K562 (cell line): ENCODE data around the gene SMIM41. TPM values are rescaled to one million over a fixed set of nuclear protein-coding genes. Genes with fewer than 3 reads are reported as not detected.

Experiments used
- ETS1 ChIP-seq: conservative IDR thresholded peaks from 2 replicates; pipeline ENCODE4 v1.6.1; 2011; ENCODE audit warnings: low read depth, mild to moderate bottlenecking, low read length; ENCODE audit not compliant: control insufficient read depth
- FOS ChIP-seq: IDR thresholded peaks from 3 replicates; pipeline ENCODE4 v1.6.1; 2011; ENCODE audit not compliant: insufficient read length; ENCODE audit errors: extremely low read depth
- ID3 ChIP-seq, 2 experiments: fragments of 250-450 bp in 1 of 2; fragments of 450-650 bp in 1 of 2; sonication (Bioruptor Pico) in 1 of 2; IDR thresholded peaks; 2 replicates each; pipeline versions ENCODE4 v1.6.1 to v1.8.0; 2016 to 2021; ENCODE audit warnings: mild to moderate bottlenecking in 2 of 2, moderate library complexity in 2 of 2, missing compliant biosample characterization in 1 of 2, missing genetic modification characterization in 1 of 2
- KLF16 ChIP-seq: IDR thresholded peaks from 2 replicates; pipeline ENCODE4 v1.6.1; 2016; ENCODE audit warnings: antibody characterized with exemption
- MAFF ChIP-seq: IDR thresholded peaks from 2 replicates; pipeline ENCODE4 v1.6.1; 2012; ENCODE audit warnings: low read length, improper control_type of control experiment
- MTA3 ChIP-seq: fragments of 450-650 bp; formaldehyde crosslinking; IDR thresholded peaks from 2 replicates; pipeline ENCODE4 v1.6.1; 2017; ENCODE audit warnings: mild to moderate bottlenecking, borderline replicate concordance
- NFXL1 ChIP-seq: fragments of 450-650 bp; formaldehyde crosslinking; IDR thresholded peaks from 2 replicates; pipeline ENCODE4 v1.4.0; 2021; ENCODE audit warnings: mild to moderate bottlenecking
- PHF21A ChIP-seq: fragments of 450-650 bp; IDR thresholded peaks from 2 replicates; pipeline ENCODE4 v1.6.1; 2017; ENCODE audit warnings: low read depth, borderline replicate concordance
- PML ChIP-seq: IDR thresholded peaks from 2 replicates; pipeline ENCODE4 v1.6.1; 2012; ENCODE audit warnings: low read length, inconsistent platforms
- POLR3G ChIP-seq: IDR thresholded peaks from 2 replicates; pipeline ENCODE4 v1.6.1; 2011; ENCODE audit not compliant: insufficient read length, insufficient replicate concordance; ENCODE audit errors: extremely low read depth
- RAD21 ChIP-seq, 2 experiments: fragments of 250-450 bp in 1 of 2; fragments of 450-650 bp in 1 of 2; sonication (Bioruptor Pico) in 1 of 2; formaldehyde crosslinking in 1 of 2; IDR thresholded peaks in 1 of 2; conservative IDR thresholded peaks in 1 of 2; 2 replicates each; pipeline versions ENCODE4 v1.4.0 to v1.8.0; 2020 to 2022; ENCODE audit warnings: mild to moderate bottlenecking in 2 of 2, moderate library complexity in 1 of 2
- RFX1 ChIP-seq: fragments of 450-650 bp; IDR thresholded peaks from 2 replicates; pipeline ENCODE4 v1.6.1; 2016; ENCODE audit warnings: mild to moderate bottlenecking, moderate library complexity
- SIN3A ChIP-seq, 2 experiments: fragments of 150-350 bp in 1 of 2; IDR thresholded peaks; 2 replicates each; pipeline ENCODE4 v1.6.1; 2011 to 2016; ENCODE audit warnings: borderline replicate concordance in 2 of 2, low read depth in 2 of 2, low read length in 2 of 2, mild to moderate bottlenecking in 2 of 2, moderate library complexity in 2 of 2; ENCODE audit not compliant: control insufficient read depth in 1 of 2
- SMAD3 ChIP-seq: fragments of 450-650 bp; formaldehyde crosslinking; conservative IDR thresholded peaks from 2 replicates; pipeline ENCODE4 v1.4.0; 2020; ENCODE audit warnings: mild to moderate bottlenecking
- TFAM ChIP-seq: fragments of 250-450 bp; sonication (Bioruptor Pico); conservative IDR thresholded peaks from 2 replicates; pipeline ENCODE4 v1.5.0; 2021; ENCODE audit warnings: mild to moderate bottlenecking, moderate library complexity
- ZBTB26 ChIP-seq: fragments of 450-650 bp; formaldehyde crosslinking; IDR thresholded peaks from 2 replicates; pipeline ENCODE4 v1.4.0; 2022; ENCODE audit warnings: missing genetic modification characterization
- ZHX1 ChIP-seq: fragments of 150-350 bp; conservative IDR thresholded peaks from 2 replicates; pipeline ENCODE4 v1.6.1; 2014; ENCODE audit warnings: low read length
- ZNF121 ChIP-seq: sonication (generic); formaldehyde crosslinking; conservative IDR thresholded peaks from 2 replicates; pipeline ENCODE4 v1.8.0; 2022; ENCODE audit warnings: missing genetic modification reagents
- ZNF740 ChIP-seq, 3 experiments: fragments of 200-800 bp in 1 of 3; sonication (Bioruptor generic) in 1 of 3; sonication (generic) in 1 of 3; formaldehyde crosslinking in 1 of 3; IDR thresholded peaks; 2 replicates each; pipeline versions ENCODE4 v1.6.1 to v1.8.0; 2016 to 2022; ENCODE audit warnings: mild to moderate bottlenecking in 2 of 3, missing compliant biosample characterization in 2 of 3, missing genetic modification characterization in 2 of 3, missing genetic modification reagents in 1 of 3
- polyA plus RNA-seq, 8 experiments: library from polyadenylated mRNA; depleted of rRNA in 4 of 8; stranded (reverse) in 5 of 8; unstranded in 3 of 8; fragments of >200 nt; fragmentation: Nextera tagmentation in 2 of 8; fragmentation: Illumina TruSeq in 1 of 8; extraction: Ambion mirVana in 2 of 8; extraction: Trizol in 1 of 8; gene quantifications; 2 replicates each; pipeline versions ENCODE4 v1.2.1 to v1.2.3, GENCODE V29; 2011 to 2014; ENCODE audit warnings: inconsistent platforms in 1 of 8, missing spikeins in 1 of 8
- total RNA-seq, 7 experiments: library from RNA; depleted of rRNA in 6 of 7; stranded (reverse); fragments of >200 nt in 6 of 7; fragmentation: Illumina TruSeq in 2 of 7; extraction: Trizol in 2 of 7; gene quantifications; 2 replicates each; pipeline versions ENCODE4 v1.2.1 to v1.2.3, GENCODE V29; 2011 to 2021; ENCODE audit warnings: low replicate concordance in 1 of 7

Gene SMIM41
- total and polyA plus RNA-seq, 9 of the 15 experiments (the other 6 are each of a cell fraction or from before 2014, with no cell fraction given) = not detected

- TF ChIP-seq ZNF740 (CRISPR knock-in tag; IDR thresholded peaks at IDR 0.05) = no peak
- TF ChIP-seq ZNF740 (tag; IDR thresholded peaks at IDR 0.05) = no peak
- no peak for TF ChIP-seq NFXL1 (CRISPR knock-in tag)
- TF ChIP-seq FOS = no peak
- TF ChIP-seq POLR3G = no peak
- TF ChIP-seq PHF21A = peak; percentile 58; the same call in 1 of the 2 replicates
- no peak for TF ChIP-seq SIN3A (IDR thresholded peaks at IDR 0.05; ENCODE audit: borderline replicate concordance in 2 of 2, control insufficient read depth in 1 of 2, low read depth in 2 of 2, low read length in 2 of 2)
- TF ChIP-seq KLF16 = 0 out of 2 replicates have a peak, but pooled peaks have one; percentile 22
- no peak for TF ChIP-seq ID3 (CRISPR knock-in tag; IDR thresholded peaks at IDR 0.05)
- no peak for TF ChIP-seq ID3 (tag; IDR thresholded peaks at IDR 0.05)
- no peak for TF ChIP-seq ZHX1
- no peak for TF ChIP-seq PML
- 0 out of 2 replicates have a peak, but pooled peaks have one; percentile 39 for TF ChIP-seq ETS1
- peak; percentile 58; the same call in 1 of the 2 replicates for TF ChIP-seq MTA3
- TF ChIP-seq TFAM (CRISPR knock-in tag) = no peak
- no peak for TF ChIP-seq ZBTB26 (CRISPR knock-in tag)
- no peak for TF ChIP-seq ZNF121
- TF ChIP-seq RFX1 = no peak
- peak; percentile 68 to 78 for TF ChIP-seq RAD21 (CRISPR knock-in tag; conservative IDR thresholded peaks at IDR 0.05 in 1 of 2, IDR thresholded peaks at IDR 0.05 in 1 of 2)
- no peak for TF ChIP-seq SMAD3 (CRISPR knock-in tag)
- TF ChIP-seq MAFF = no peak
Observed at GRCh38 chr12:52151837-52152783, 72.6 kb downstream of the SMIM41 start (continued).
